IMR-90 (cell line): ENCODE results near the gene CYP2W1. TPM values are rescaled to one million over a fixed set of nuclear protein-coding genes. Genes with fewer than 3 reads are reported as not detected.

Experiments
- ATAC-seq: fragments of 200-7000 bp; cut with Tn5 transposase; 2 replicates; pipeline ENCODE4 v1.9.1; 2020; ENCODE audit warnings: low read depth, mild to moderate bottlenecking, moderate library complexity
- BruUV-seq: library from RNA; stranded (reverse); fragments of 400-500 nt; replicated peaks from 2 replicates; lab custom pipeline; 2021; lab: Mats Ljungman, UMichigan
- CTCF ChIA-PET: fragments of 300-600 bp; formaldehyde crosslinking; extraction: SDS; loops from one replicate; lab custom pipeline; 2021; ENCODE audit warnings: antibody characterized with exemption; lab: Yijun Ruan, JAX
- POLR2A ChIA-PET: fragments of 300-600 bp; sonication (Branson Sonifier 250); formaldehyde crosslinking; loops from one replicate; lab custom pipeline; 2022; ENCODE audit warnings: antibody characterized with exemption; ENCODE audit not compliant: unreplicated experiment; lab: Charles Lee
- DNase-seq: peaks from one replicate; pipeline ENCODE4 v3.0.0; 2013
- H2AFZ ChIP-seq: replicated peaks from 2 replicates; pipeline ENCODE3; 2013; ENCODE audit warnings: low read length, mild to moderate bottlenecking; ENCODE audit not compliant: poor library complexity
- H2AK5ac ChIP-seq: 2 replicates; pipeline ENCODE4 v1.6.1; 2013; ENCODE audit warnings: low read depth, low read length, inconsistent platforms
- H2AK9ac ChIP-seq: replicated peaks from 2 replicates; pipeline ENCODE3; 2013; ENCODE audit warnings: mild to moderate bottlenecking, low read depth, low read length, moderate library complexity; ENCODE audit not compliant: poor library complexity
- H2BK120ac ChIP-seq: 2 replicates; pipeline ENCODE4 v1.6.1; 2013; ENCODE audit warnings: low read depth, low read length, inconsistent platforms
- H2BK15ac ChIP-seq: 3 replicates; pipeline ENCODE4 v1.6.1; 2013; ENCODE audit warnings: low read depth, low read length, inconsistent platforms
- H2BK20ac ChIP-seq: 2 replicates; pipeline ENCODE4 v1.6.1; 2013; ENCODE audit warnings: low read depth, mild to moderate bottlenecking, inconsistent platforms, low read length, moderate library complexity
- H2BK5ac ChIP-seq: 2 replicates; pipeline ENCODE4 v1.6.1; 2013; ENCODE audit warnings: mild to moderate bottlenecking, low read depth, low read length, inconsistent platforms; ENCODE audit not compliant: poor library complexity, severe bottlenecking
- H3K14ac ChIP-seq: replicated peaks from 2 replicates; pipeline ENCODE4 v1.6.1; 2013; ENCODE audit warnings: low read depth, low read length, inconsistent platforms
- H3K18ac ChIP-seq: 2 replicates; pipeline ENCODE4 v1.6.1; 2013; ENCODE audit warnings: low read depth, low read length, control low read depth
- H3K23ac ChIP-seq: 2 replicates; pipeline ENCODE4 v1.6.1; 2013; ENCODE audit warnings: low read depth, low read length, inconsistent platforms
- H3K27ac ChIP-seq: 2 replicates; pipeline ENCODE4 v1.5.1; 2013; ENCODE audit warnings: mild to moderate bottlenecking, control low read depth, low read length; ENCODE audit not compliant: insufficient read depth
- H3K27me3 ChIP-seq: 2 replicates; pipeline ENCODE4 v1.6.1; 2013; ENCODE audit warnings: low read length; ENCODE audit not compliant: control insufficient read depth, insufficient read depth
- H3K36me3 ChIP-seq: 2 replicates; pipeline ENCODE4 v1.6.1; 2013; ENCODE audit warnings: low read length, mixed read lengths; ENCODE audit not compliant: control insufficient read depth, insufficient read depth
- H3K4ac ChIP-seq: 2 replicates; pipeline ENCODE4 v1.6.1; 2013; ENCODE audit warnings: low read depth, low read length, inconsistent platforms
- H3K4me1 ChIP-seq: 2 replicates; pipeline ENCODE4 v1.6.1; 2013; ENCODE audit warnings: low read length, mixed read lengths; ENCODE audit not compliant: control insufficient read depth, insufficient read depth
- H3K4me2 ChIP-seq: 2 replicates; pipeline ENCODE4 v1.6.1; 2013; ENCODE audit warnings: low read depth, mild to moderate bottlenecking, control low read depth, low read length, moderate library complexity
- H3K4me3 ChIP-seq: 2 replicates; pipeline ENCODE4 v1.5.1; 2013; ENCODE audit warnings: low read depth, mild to moderate bottlenecking, control low read depth, low read length, moderate library complexity; ENCODE audit not compliant: insufficient read depth
- H3K56ac ChIP-seq: 2 replicates; pipeline ENCODE4 v1.6.1; 2013; ENCODE audit warnings: low read length, inconsistent platforms; ENCODE audit not compliant: insufficient read depth; ENCODE audit errors: extremely low read depth
- H3K79me1 ChIP-seq, 2 experiments: 2 replicates each; pipeline ENCODE4 v1.6.1; 2013; ENCODE audit warnings: low read length in 2 of 2, inconsistent platforms in 1 of 2, low read depth in 1 of 2
- H3K9ac ChIP-seq: 2 replicates; pipeline ENCODE4 v1.6.1; 2013; ENCODE audit warnings: low read depth, low read length, control low read depth
- H3K9me1 ChIP-seq: 2 replicates; pipeline ENCODE4 v1.6.1; 2013; ENCODE audit warnings: low read length, inconsistent platforms; ENCODE audit not compliant: insufficient read depth
- H3K9me3 ChIP-seq: 2 replicates; pipeline ENCODE4 v1.6.1; 2013; ENCODE audit warnings: low read length; ENCODE audit not compliant: control insufficient read depth, insufficient read depth
- H4K20me1 ChIP-seq: 2 replicates; pipeline ENCODE4 v1.6.1; 2013; ENCODE audit warnings: low read length, inconsistent platforms; ENCODE audit not compliant: insufficient read depth
- H4K5ac ChIP-seq: 2 replicates; pipeline ENCODE4 v1.6.1; 2013; ENCODE audit warnings: mild to moderate bottlenecking, low read depth, low read length, control low read depth
- H4K8ac ChIP-seq, 2 experiments: 2 replicates each; pipeline ENCODE4 v1.6.1; 2013; ENCODE audit warnings: low read depth in 2 of 2, low read length in 2 of 2, control low read depth in 1 of 2, inconsistent platforms in 1 of 2
- H4K91ac ChIP-seq: 2 replicates; pipeline ENCODE4 v1.6.1; 2013; ENCODE audit warnings: low read depth, low read length, inconsistent platforms; ENCODE audit not compliant: insufficient read depth
- BHLHE40 ChIP-seq: fragments of 150-350 bp; IDR thresholded peaks from 2 replicates; pipeline ENCODE4 v1.6.1; 2016; ENCODE audit warnings: mild to moderate bottlenecking, low read depth, low read length
- CEBPB ChIP-seq: IDR thresholded peaks from 2 replicates; pipeline ENCODE4 v1.6.1; 2012; ENCODE audit warnings: low read depth, low read length, improper control_type of control experiment
- FOS ChIP-seq: fragments of 150-350 bp; IDR thresholded peaks from 2 replicates; pipeline ENCODE4 v1.6.1; 2016; ENCODE audit warnings: low read depth, low read length
- NFE2L2 ChIP-seq: fragments of 150-350 bp; IDR thresholded peaks from 2 replicates; pipeline ENCODE4 v1.6.1; 2016; ENCODE audit warnings: low read depth, mild to moderate bottlenecking, low read length
- POLR2A ChIP-seq: IDR thresholded peaks from 2 replicates; pipeline ENCODE4 v1.6.1; 2012; ENCODE audit warnings: mild to moderate bottlenecking, low read depth, low read length
- RCOR1 ChIP-seq: IDR thresholded peaks from 2 replicates; pipeline ENCODE4 v1.6.1; 2012; ENCODE audit warnings: mild to moderate bottlenecking, low read length, improper control_type of control experiment; ENCODE audit not compliant: insufficient replicate concordance
- RFX5 ChIP-seq: IDR thresholded peaks from 2 replicates; pipeline ENCODE4 v1.8.0; 2012; ENCODE audit warnings: low read depth, mild to moderate bottlenecking, low read length, moderate library complexity
- SMC3 ChIP-seq: fragments of 150-350 bp; IDR thresholded peaks from 2 replicates; pipeline ENCODE4 v1.6.1; 2016; ENCODE audit warnings: low read depth, mild to moderate bottlenecking, antibody characterized with exemption, low read length, moderate library complexity
- WGBS, 2 experiments: methylation state at CpG; one replicate each; pipeline versions ENCODE4 v1.1.5 to v1.1.7; 2013; ENCODE audit warnings: missing lambda C conversion rate in 2 of 2; ENCODE audit not compliant: insufficient read length in 1 of 2; ENCODE audit errors: extremely low coverage in 2 of 2; 5-methylcytosine and 5-hydroxymethylcytosine counted together
- dilution Hi-C: fragments of 300-500 bp; cut with HindIII; formaldehyde crosslinking; loops from one replicate; pipeline ENCODE4 v1.14.3; 2018; ENCODE audit warnings: low sequenced_read_pairs; ENCODE audit not compliant: unreplicated experiment
- in situ Hi-C: fragments of 300-500 bp; cut with MboI; formaldehyde crosslinking; loops from 3 replicates; pipeline ENCODE4 v1.14.3; 2019; ENCODE audit warnings: low sequenced_read_pairs, inconsistent platforms, mixed read lengths
- intact Hi-C: fragments of 100-400 bp; cut with micrococcal nuclease; formaldehyde crosslinking; loops from 2 replicates; pipeline ENCODE4 v1.10.0; 2022
- polyA plus RNA-seq, 3 experiments: library from polyadenylated mRNA; depleted of rRNA; stranded (reverse); fragments of >200 nt; gene quantifications; 2 replicates each; pipeline ENCODE4 v1.2.3, GENCODE V29; 2012; ENCODE audit warnings: low replicate concordance in 1 of 3
- total RNA-seq: library from RNA; depleted of rRNA; stranded (reverse); fragments of >200 nt; gene quantifications from 2 replicates; pipeline ENCODE4 v1.2.3, GENCODE V29; 2012
- TF ChIP-seq, protein P1 (sequence below): fragments of 150-350 bp; IDR thresholded peaks from 2 replicates; pipeline ENCODE4 v1.6.1; 2017; ENCODE audit warnings: mild to moderate bottlenecking, antibody characterized with exemption, low read length, low read depth
- TF ChIP-seq, protein P2 (sequence below): fragments of 150-350 bp; IDR thresholded peaks from 2 replicates; pipeline ENCODE4 v1.6.1; 2016; ENCODE audit warnings: low read depth, mild to moderate bottlenecking, low read length, moderate library complexity, borderline replicate concordance

The CYP2W1 gene
- total and polyA plus RNA-seq, 2 of the 4 experiments (the other 2 are of a cell fraction), result not detected

DNA sequence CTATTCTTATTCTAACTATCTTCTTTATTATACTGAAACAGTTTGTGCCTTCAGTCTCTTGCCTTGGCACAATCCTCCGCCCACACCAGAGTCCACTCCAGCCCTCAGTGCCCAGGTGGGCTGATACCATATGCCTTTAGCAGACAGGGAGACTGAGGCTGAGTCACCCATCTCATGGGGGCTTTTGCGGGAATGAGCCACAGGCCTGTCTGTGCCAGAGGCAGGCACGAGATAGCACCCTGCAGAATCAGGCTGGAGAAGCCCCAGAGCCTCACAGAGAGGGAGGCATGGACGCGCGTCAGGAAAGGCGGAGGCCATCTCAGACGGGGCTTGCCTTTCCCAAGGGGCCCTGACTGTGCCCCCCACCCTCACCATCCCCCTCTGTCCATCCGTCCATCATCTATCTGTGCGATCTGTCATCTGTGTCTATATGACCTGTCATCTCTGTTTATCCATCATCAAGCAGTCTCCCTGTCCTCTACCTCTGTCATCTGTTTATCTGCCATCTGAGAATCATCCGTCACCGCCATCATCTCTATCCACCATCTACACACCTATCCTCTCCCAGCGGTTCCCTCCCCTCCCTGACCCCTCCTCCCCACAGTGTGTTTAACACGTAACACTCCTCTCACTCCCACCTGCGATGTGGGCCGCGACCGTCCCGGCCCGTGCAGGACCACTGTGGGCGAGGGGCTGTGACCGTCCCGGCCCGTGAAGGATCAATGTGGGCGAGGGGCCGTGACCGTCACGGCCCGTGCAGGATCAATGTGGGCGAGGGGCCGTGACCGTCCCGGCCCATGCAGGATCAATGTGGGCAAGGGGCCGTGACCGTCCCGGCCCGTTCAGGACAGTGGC is 21.2 kb upstream of the CYP2W1 start (continued):
- no peak for TF ChIP-seq CEBPB

DNA sequence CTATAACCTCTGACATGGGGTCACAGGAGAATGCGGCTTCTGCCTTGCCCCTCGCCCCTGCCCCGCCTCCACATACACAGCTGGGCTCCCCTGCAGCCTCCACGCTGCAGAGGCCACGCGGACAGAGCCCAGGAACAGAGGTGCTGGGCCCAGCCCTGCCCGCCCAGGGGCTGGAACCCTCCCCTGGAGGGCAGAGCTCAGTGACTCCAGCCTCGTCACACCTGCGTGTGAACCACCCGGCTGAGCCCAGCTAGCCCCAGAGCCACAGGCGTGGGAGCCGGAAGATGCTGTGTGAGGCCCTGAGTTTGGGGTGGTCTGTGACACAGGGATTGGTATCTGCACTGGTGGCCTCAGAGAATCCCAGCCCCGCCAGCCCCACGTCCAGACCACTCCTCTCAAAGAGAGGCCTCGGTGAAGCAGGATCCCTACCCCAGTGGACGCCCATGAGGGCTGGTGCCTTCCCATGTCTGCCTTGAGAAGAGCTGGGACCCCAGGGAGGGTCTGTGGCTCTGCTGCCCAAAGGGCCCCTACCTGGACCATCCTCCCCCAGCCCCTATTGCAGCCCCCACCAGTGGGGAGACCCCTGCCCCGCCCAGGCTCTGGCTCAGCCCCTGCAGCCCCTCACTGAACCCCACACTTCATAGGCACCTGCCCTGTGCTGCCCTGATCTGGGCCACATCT is 20.4 kb upstream of the CYP2W1 start:
- Histone ChIP-seq H3K4me3 (no peak overlapping the region), H4K91ac (no peak overlapping the region), H3K4me2 (no peak overlapping the region), H3K4ac (no peak overlapping the region), H3K9me3 (no peaks in the 10 kb centered on the region), H3K27ac (no peak overlapping the region), H2BK20ac (no peak overlapping the region), H4K5ac (no peak overlapping the region), H4K8ac (no peak overlapping the region), H3K18ac (no peak overlapping the region), H3K27me3 (peaks cover 13% of the 10 kb centered on the region), H3K79me1 (peaks cover 0 to 11% of the 10 kb centered on the region in 2 experiments; a peak in 2 of 4 replicates), H2BK120ac (no peak overlapping the region), H3K9me1 (0 out of 2 replicates have a peak, but pooled peaks cover 2% of the 10 kb centered on the region), H3K23ac (no peak overlapping the region), H3K4me1 (no peaks in the 10 kb centered on the region), H2AK5ac (no peak overlapping the region), H3K56ac (no peak overlapping the region), H3K14ac (no peak overlapping the region), H3K36me3 (peaks cover 5% of the 10 kb centered on the region), H2AFZ (no peak overlapping the region), H2BK5ac (no peak overlapping the region), H3K9ac (no peak overlapping the region), H4K20me1 (peaks cover 16% of the 10 kb centered on the region), H2BK15ac (no peak overlapping the region), H2AK9ac (no peak overlapping the region)
- no peak for DNase-seq
- ChIA-PET CTCF (no interaction called here), POLR2A (interaction anchor here (0.5 kb wide), 1 partner anchor 9 kb away, joined by 5 read pairs; no protein-coding TSS in a partner anchor)
- in situ Hi-C loops (no loop called here), intact Hi-C loops (no loop called here), dilution Hi-C loops (no loop called here)
- no peak for TF ChIP-seq CEBPB
- TF ChIP-seq NFE2L2, result no peak
- TF ChIP-seq RCOR1, result no peak
- no peak for TF ChIP-seq POLR2A
- TF ChIP-seq RFX5, result no peak
- no peak for TF ChIP-seq FOS
- TF ChIP-seq, protein P1, sequence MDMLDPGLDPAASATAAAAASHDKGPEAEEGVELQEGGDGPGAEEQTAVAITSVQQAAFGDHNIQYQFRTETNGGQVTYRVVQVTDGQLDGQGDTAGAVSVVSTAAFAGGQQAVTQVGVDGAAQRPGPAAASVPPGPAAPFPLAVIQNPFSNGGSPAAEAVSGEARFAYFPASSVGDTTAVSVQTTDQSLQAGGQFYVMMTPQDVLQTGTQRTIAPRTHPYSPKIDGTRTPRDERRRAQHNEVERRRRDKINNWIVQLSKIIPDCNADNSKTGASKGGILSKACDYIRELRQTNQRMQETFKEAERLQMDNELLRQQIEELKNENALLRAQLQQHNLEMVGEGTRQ, result no peak
- TF ChIP-seq BHLHE40, result no peak
- TF ChIP-seq SMC3, result no peak
- TF ChIP-seq, protein P2, sequence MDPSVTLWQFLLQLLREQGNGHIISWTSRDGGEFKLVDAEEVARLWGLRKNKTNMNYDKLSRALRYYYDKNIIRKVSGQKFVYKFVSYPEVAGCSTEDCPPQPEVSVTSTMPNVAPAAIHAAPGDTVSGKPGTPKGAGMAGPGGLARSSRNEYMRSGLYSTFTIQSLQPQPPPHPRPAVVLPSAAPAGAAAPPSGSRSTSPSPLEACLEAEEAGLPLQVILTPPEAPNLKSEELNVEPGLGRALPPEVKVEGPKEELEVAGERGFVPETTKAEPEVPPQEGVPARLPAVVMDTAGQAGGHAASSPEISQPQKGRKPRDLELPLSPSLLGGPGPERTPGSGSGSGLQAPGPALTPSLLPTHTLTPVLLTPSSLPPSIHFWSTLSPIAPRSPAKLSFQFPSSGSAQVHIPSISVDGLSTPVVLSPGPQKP, result no peak
- no TSS peak for BruUV-seq
- ATAC-seq, result no peak
- 67% methylated on average over 1 of the region's 17 CpGs; no CpG with 5 or more reads in 1 of the 2 experiments for WGBS, 2 experiments
